ENCODE data around the gene PCDHB14. TPM values are rescaled to one million over a fixed set of nuclear protein-coding genes. Genes with fewer than 3 reads are reported as not detected.
A peak's percentile ranks its signal among the peaks of the same experiment; 100 is the strongest.
"Not testable (repeated sequence)": the region's sequence is repeated elsewhere in the genome, so short reads cannot be mapped to it uniquely, and the experiment has no call there.

PCDHB14 gene
- total RNA-seq, 1 experiment from 2014 or later: 5.7 TPM

DNA sequence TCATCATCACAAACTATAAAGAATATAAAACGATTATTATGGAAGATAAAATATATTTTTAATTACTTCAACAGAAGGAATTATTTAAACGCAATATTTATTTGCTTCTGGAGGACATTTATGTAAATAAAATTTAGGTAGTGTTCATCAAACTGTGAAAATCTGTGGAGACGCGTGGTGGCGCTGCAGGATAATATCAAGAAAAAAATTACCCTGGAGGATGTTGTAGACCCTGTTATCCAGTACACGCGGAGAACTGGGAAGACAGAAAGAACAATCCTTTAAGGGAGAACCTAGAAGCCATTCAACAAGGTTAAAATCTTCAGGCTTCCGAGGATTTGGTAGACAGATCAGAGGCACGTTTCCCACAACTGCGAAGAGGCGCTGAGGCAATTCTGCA is 14.7 kb upstream of the PCDHB14 start, which contains the start of gene PCDHB12:
TSS of gene PCDHB12 (plus strand) at position 242 of the 400 bp plus-strand sequence. CDS start 189 bp downstream, outside the sequence.
- peak; percentile 45 for DNase-seq

GRCh38 chr5:141210281-141210680 is 12.9 kb upstream of the PCDHB14 start:
- DNase-seq; H3K4me3 Mint-ChIP-seq (ENCODE audit: low read depth, unreplicated experiment); H3K27ac Mint-ChIP-seq (ENCODE audit: unreplicated experiment); H3K27me3 Mint-ChIP-seq (ENCODE audit: unreplicated experiment); H3K4me1 Mint-ChIP-seq (ENCODE audit: low read depth, unreplicated experiment); H3K36me3 Mint-ChIP-seq (ENCODE audit: insufficient read depth, unreplicated experiment); CTCF ChIA-PET; BruUV-seq (replicated peaks); intact Hi-C loops (cut with micrococcal nuclease; ENCODE audit: unreplicated experiment): not testable (repeated sequence)
- peaks cover 11% of the 10 kb centered on the region for H3K9me3 Mint-ChIP-seq (ENCODE audit: low read depth, unreplicated experiment)

More for the DNA sequence above, 14.7 kb upstream of the PCDHB14 start, which contains the start of gene PCDHB12:
- TF ChIP-seq, protein P1, sequence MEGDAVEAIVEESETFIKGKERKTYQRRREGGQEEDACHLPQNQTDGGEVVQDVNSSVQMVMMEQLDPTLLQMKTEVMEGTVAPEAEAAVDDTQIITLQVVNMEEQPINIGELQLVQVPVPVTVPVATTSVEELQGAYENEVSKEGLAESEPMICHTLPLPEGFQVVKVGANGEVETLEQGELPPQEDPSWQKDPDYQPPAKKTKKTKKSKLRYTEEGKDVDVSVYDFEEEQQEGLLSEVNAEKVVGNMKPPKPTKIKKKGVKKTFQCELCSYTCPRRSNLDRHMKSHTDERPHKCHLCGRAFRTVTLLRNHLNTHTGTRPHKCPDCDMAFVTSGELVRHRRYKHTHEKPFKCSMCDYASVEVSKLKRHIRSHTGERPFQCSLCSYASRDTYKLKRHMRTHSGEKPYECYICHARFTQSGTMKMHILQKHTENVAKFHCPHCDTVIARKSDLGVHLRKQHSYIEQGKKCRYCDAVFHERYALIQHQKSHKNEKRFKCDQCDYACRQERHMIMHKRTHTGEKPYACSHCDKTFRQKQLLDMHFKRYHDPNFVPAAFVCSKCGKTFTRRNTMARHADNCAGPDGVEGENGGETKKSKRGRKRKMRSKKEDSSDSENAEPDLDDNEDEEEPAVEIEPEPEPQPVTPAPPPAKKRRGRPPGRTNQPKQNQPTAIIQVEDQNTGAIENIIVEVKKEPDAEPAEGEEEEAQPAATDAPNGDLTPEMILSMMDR (IDR thresholded peaks at IDR 0.05; ENCODE audit: unreplicated experiment): no peak
- intact Hi-C loops (cut with micrococcal nuclease; ENCODE audit: unreplicated experiment): no loop called here
- Mint-ChIP-seq H3K4me1 (ENCODE audit: low read depth, unreplicated experiment) (no peaks in the 10 kb centered on the region), H3K9me3 (ENCODE audit: low read depth, unreplicated experiment) (peaks cover 5% of the 10 kb centered on the region), H3K27me3 (ENCODE audit: unreplicated experiment) (no peaks in the 10 kb centered on the region), H3K4me3 (ENCODE audit: low read depth, unreplicated experiment) (peak within 1 kb of the TSS; percentile 63), H3K36me3 (ENCODE audit: insufficient read depth, unreplicated experiment) (no peaks in the 10 kb centered on the region), H3K27ac (ENCODE audit: unreplicated experiment) (no peak within 1 kb of the TSS)
- BruUV-seq (replicated peaks): no TSS peak
- CTCF ChIA-PET: interaction anchor here (0.8 to 1.3 kb wide), 2 partner anchors 21 to 352 kb away, joined by 3 to 4 read pairs; partner anchors contain the start of gene PCDHB9

DNA sequence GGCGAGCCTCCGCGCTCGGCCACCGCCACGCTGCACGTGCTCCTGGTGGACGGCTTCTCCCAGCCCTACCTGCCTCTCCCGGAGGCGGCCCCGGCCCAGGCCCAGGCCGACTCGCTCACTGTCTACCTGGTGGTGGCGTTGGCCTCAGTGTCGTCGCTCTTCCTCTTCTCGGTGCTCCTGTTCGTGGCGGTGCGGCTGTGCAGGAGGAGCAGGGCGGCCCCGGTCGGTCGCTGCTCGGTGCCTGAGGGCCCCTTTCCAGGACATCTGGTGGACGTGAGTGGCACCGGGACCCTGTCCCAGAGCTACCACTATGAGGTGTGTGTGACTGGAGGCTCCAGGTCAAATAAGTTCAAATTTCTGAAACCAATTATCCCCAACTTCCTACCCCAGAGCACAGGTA is 12.3 kb upstream of the PCDHB14 start:
- H3K36me3 Mint-ChIP-seq (ENCODE audit: insufficient read depth, unreplicated experiment); CTCF ChIA-PET; H3K27me3 Mint-ChIP-seq (ENCODE audit: unreplicated experiment); H3K4me3 Mint-ChIP-seq (ENCODE audit: low read depth, unreplicated experiment); DNase-seq; H3K4me1 Mint-ChIP-seq (ENCODE audit: low read depth, unreplicated experiment); H3K27ac Mint-ChIP-seq (ENCODE audit: unreplicated experiment); intact Hi-C loops (cut with micrococcal nuclease; ENCODE audit: unreplicated experiment); BruUV-seq (replicated peaks): not testable (repeated sequence)
- H3K9me3 Mint-ChIP-seq (ENCODE audit: low read depth, unreplicated experiment): peaks cover 12% of the 10 kb centered on the region

GRCh38 chr5:141213656-141214339 is 9.3 kb upstream of the PCDHB14 start, which contains the start of gene PCDHB13:
TSS of gene PCDHB13 (plus strand) at chr5:141213919. CDS start at chr5:141214124, 205 bp downstream.
- H3K27ac Mint-ChIP-seq (ENCODE audit: unreplicated experiment); DNase-seq; H3K4me3 Mint-ChIP-seq (ENCODE audit: low read depth, unreplicated experiment); H3K27me3 Mint-ChIP-seq (ENCODE audit: unreplicated experiment); H3K36me3 Mint-ChIP-seq (ENCODE audit: insufficient read depth, unreplicated experiment); H3K4me1 Mint-ChIP-seq (ENCODE audit: low read depth, unreplicated experiment); BruUV-seq (replicated peaks); CTCF ChIA-PET; intact Hi-C loops (cut with micrococcal nuclease; ENCODE audit: unreplicated experiment): not testable (repeated sequence)
- peaks cover 17% of the 10 kb centered on the region for H3K9me3 Mint-ChIP-seq (ENCODE audit: low read depth, unreplicated experiment)

DNA sequence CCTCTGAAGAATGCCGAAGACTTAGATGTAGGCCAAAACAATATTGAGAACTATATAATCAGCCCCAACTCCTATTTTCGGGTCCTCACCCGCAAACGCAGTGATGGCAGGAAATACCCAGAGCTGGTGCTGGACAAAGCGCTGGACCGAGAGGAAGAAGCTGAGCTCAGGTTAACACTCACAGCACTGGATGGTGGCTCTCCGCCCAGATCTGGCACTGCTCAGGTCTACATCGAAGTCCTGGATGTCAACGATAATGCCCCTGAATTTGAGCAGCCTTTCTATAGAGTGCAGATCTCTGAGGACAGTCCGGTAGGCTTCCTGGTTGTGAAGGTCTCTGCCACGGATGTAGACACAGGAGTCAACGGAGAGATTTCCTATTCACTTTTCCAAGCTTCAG is 8.6 kb upstream of the PCDHB14 start:
- BruUV-seq (replicated peaks); intact Hi-C loops (cut with micrococcal nuclease; ENCODE audit: unreplicated experiment); H3K27me3 Mint-ChIP-seq (ENCODE audit: unreplicated experiment); H3K4me1 Mint-ChIP-seq (ENCODE audit: low read depth, unreplicated experiment); H3K36me3 Mint-ChIP-seq (ENCODE audit: insufficient read depth, unreplicated experiment); DNase-seq; H3K27ac Mint-ChIP-seq (ENCODE audit: unreplicated experiment); H3K4me3 Mint-ChIP-seq (ENCODE audit: low read depth, unreplicated experiment); CTCF ChIA-PET: not testable (repeated sequence)
- H3K9me3 Mint-ChIP-seq (ENCODE audit: low read depth, unreplicated experiment): peaks cover 20% of the 10 kb centered on the region

- H3K36me3 Mint-ChIP-seq (ENCODE audit: insufficient read depth, unreplicated experiment); H3K4me1 Mint-ChIP-seq (ENCODE audit: low read depth, unreplicated experiment); BruUV-seq (replicated peaks); H3K4me3 Mint-ChIP-seq (ENCODE audit: low read depth, unreplicated experiment); CTCF ChIA-PET; H3K27ac Mint-ChIP-seq (ENCODE audit: unreplicated experiment); intact Hi-C loops (cut with micrococcal nuclease; ENCODE audit: unreplicated experiment); DNase-seq; H3K27me3 Mint-ChIP-seq (ENCODE audit: unreplicated experiment): not testable (repeated sequence)
- H3K9me3 Mint-ChIP-seq (ENCODE audit: low read depth, unreplicated experiment): peaks cover 27% of the 10 kb centered on the region
Observed at GRCh38 chr5:141215504-141215903, 7.6 kb upstream of the PCDHB14 start.

- H3K4me1 Mint-ChIP-seq (ENCODE audit: low read depth, unreplicated experiment); H3K27ac Mint-ChIP-seq (ENCODE audit: unreplicated experiment); H3K4me3 Mint-ChIP-seq (ENCODE audit: low read depth, unreplicated experiment); DNase-seq; intact Hi-C loops (cut with micrococcal nuclease; ENCODE audit: unreplicated experiment); H3K27me3 Mint-ChIP-seq (ENCODE audit: unreplicated experiment); CTCF ChIA-PET; H3K36me3 Mint-ChIP-seq (ENCODE audit: insufficient read depth, unreplicated experiment); BruUV-seq (replicated peaks): not testable (repeated sequence)
- H3K9me3 Mint-ChIP-seq (ENCODE audit: low read depth, unreplicated experiment): peaks cover 24% of the 10 kb centered on the region
Observed at GRCh38 chr5:141216035-141216434, 7.1 kb upstream of the PCDHB14 start.

DNA sequence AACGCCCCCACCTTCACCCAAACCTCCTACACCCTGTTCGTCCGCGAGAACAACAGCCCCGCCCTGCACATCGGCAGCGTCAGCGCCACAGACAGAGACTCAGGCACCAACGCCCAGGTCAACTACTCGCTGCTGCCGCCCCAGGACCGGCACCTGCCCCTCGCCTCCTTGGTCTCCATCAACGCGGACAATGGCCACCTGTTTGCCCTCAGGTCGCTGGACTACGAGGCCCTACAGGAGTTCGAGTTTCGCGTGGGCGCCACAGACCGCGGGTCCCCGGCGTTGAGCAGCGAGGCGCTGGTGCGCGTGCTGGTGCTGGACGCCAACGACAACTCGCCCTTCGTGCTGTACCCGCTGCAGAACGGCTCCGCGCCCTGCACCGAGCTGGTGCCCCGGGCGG is 1.7 kb downstream of the PCDHB14 start:
- H3K4me1 Mint-ChIP-seq (ENCODE audit: low read depth, unreplicated experiment); H3K27me3 Mint-ChIP-seq (ENCODE audit: unreplicated experiment); CTCF ChIA-PET; H3K4me3 Mint-ChIP-seq (ENCODE audit: low read depth, unreplicated experiment); H3K27ac Mint-ChIP-seq (ENCODE audit: unreplicated experiment); BruUV-seq (replicated peaks); intact Hi-C loops (cut with micrococcal nuclease; ENCODE audit: unreplicated experiment); H3K36me3 Mint-ChIP-seq (ENCODE audit: insufficient read depth, unreplicated experiment); DNase-seq: not testable (repeated sequence)
- H3K9me3 Mint-ChIP-seq (ENCODE audit: low read depth, unreplicated experiment): peaks cover 13% of the 10 kb centered on the region

GRCh38 chr5:141225421-141225820 is 2.3 kb downstream of the PCDHB14 start:
- H3K4me1 Mint-ChIP-seq (ENCODE audit: low read depth, unreplicated experiment); DNase-seq; H3K27me3 Mint-ChIP-seq (ENCODE audit: unreplicated experiment); H3K9me3 Mint-ChIP-seq (ENCODE audit: low read depth, unreplicated experiment); H3K4me3 Mint-ChIP-seq (ENCODE audit: low read depth, unreplicated experiment); intact Hi-C loops (cut with micrococcal nuclease; ENCODE audit: unreplicated experiment); CTCF ChIA-PET; H3K36me3 Mint-ChIP-seq (ENCODE audit: insufficient read depth, unreplicated experiment); H3K27ac Mint-ChIP-seq (ENCODE audit: unreplicated experiment); BruUV-seq (replicated peaks): not testable (repeated sequence)
